Smooth muscle cell of the brain vasculature (primary cell): ENCODE data around the gene PPFIBP1.
"Not testable (repeated sequence)": the region's sequence is repeated elsewhere in the genome, so short reads cannot be mapped to it uniquely, and the experiment has no call there.

ENCODE experiments used
- DNase-seq: peaks from one replicate; pipeline ENCODE4 v3.0.0-alpha.2; 2012; ENCODE audit warnings: low read depth, low spot score

The PPFIBP1 gene

GRCh38 chr12:27709932-27710591 is 186.1 kb downstream of the PPFIBP1 start:
- no peak for DNase-seq

DNA sequence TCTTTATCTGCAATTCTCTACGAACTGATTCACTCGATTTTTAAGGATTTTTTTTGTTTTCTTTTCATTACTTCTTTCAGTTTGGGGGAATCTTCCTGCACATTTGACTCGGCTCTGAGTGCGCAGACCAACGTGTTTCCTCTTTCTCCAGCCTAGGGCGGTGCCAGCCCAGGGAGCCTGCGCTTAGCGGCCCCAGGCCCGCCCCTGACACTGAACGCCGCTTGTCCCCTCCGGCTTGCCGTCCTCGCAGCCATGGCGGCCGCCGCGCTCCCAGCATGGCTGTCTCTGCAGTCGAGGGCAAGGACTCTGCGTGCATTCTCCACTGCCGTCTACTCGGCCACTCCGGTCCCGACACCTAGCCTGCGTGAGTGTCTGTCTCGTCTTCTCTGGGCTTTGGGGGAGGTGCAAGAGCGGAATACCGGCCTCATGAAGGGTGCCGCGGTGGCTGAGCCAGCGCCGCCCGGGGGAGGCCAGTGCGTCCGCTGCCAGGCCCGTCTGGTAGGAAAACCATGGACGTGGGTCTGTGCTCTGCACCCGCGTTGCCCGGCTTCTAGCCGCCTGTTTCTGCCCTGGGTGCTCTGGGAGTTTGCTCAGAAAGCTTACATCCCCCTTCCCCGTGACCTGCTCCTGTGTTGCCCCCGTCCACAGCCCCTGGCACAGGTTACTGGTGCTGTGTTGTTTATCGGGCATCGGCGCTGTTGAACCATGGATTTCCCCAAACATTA is 186.7 kb downstream of the PPFIBP1 start, which contains the start of gene MRPS35:
Gene MRPS35 (plus strand): TSS at position 241 of the 725 bp plus-strand sequence. CDS start 12 bp downstream, at position 253.
- DNase-seq, result peak; percentile 82

DNA sequence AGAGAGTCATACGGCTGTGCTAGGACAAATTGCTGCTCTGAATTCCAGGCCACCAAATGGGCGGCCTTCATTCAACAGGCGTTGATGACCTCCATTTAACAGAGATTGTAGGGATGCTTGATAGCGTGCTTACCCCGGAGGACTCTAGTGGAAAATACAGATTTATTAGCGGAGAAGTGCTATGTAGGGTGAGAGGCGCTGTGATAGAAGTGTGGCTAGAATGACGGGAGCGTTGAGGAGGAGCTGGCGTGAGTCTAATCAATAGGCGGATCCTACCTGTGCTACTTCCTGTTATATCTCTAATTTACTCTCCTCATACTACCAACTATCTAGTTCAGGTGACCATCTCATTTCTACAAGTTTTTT is 187.3 kb downstream of the PPFIBP1 start:
- no peak for DNase-seq

DNA sequence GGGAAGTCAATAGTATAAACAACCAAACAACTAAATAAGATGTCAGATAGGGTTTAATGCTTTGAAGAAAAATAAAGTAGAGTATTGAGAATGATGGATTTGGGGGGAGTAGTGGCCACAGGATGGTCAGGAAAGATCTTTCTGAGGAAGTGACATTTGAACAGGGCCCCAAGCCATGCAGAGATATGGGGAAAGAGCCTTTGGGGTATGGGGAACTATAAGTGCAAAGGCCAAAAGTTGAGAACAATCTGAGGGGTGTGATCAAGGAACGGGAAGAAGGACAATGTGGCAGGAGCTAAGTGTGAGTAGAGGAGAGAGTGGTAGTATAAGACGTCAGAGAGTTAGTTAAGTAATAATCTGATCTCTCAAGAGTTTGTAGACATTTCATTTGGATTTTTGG is 188.0 kb downstream of the PPFIBP1 start:
- DNase-seq, result no peak

GRCh38 chr12:27723212-27723611 is 199.2 kb downstream of the PPFIBP1 start:
- no peak for DNase-seq

DNA sequence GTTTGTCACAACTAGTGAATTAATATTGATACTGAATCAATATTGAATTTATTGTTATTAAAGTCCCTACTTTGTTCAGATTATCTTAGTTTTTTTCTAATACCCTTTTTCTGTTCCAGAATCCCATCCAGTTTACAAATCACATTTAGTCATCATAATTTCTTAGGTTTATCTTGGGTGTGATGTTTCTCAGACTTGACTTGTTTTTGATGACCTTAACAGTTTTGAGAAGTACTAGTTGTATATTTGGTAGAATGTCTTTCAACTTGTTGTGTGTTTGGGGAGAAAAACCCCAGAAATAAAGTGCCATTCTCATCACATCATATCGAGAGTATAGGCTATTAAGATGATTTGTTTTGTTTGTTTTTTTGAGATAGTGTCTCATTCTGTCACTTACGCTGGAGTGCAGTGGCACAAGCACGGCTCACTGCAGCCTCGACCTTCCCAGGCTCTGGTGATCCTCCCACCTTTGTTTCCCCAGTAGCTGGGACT is 206.1 kb downstream of the PPFIBP1 start:
- DNase-seq, result no peak

- DNase-seq, result no peak
Observed at GRCh38 chr12:27732281-27732680, 208.3 kb downstream of the PPFIBP1 start.

DNA sequence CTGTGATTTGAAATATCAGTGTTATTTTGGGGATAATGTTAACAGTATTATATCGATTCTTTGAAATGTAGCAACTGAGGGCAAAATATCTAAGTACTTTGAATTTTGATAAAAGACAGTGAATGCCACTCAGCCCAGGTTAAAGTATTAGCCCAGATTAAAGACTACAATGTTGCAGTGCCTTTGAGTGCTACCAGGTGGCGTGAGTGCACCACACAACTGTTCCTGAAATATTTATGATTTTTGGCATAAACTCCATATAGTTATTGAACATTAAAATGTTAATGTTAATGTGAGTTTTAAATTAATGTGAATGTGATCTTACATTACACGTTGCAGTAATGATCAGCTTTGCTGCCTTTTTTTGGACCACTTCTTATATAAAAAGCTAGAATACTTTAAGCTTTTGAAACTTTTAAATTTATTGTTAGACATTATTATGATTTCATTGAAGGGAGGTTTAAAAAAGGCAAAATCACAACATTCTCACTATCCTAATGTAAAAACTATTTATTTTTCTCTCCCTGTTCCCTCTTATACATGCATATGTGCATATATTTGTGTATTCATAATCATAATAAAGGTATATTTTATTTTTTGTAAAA is 209.1 kb downstream of the PPFIBP1 start:
- DNase-seq, result no peak

DNA sequence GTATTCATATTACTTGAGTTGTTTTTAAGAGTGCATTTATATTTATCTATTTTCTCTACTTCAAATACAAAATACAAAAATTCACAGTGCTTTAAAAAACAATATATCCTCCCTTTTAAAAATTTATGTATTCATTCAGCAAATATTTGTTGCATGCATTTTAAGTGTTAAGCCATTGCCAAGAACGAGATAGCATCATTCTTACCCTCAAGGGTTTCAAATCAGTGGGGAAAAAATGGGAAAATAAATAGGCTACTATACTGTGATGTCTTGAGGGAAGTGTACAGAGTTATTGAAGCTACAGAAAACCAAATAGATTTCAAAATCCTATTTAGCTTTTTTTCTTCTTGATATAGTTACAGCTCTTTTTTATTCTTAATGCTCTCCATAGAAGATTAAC is 209.8 kb downstream of the PPFIBP1 start:
- DNase-seq, result no peak

GRCh38 chr12:27734321-27734720 is 210.3 kb downstream of the PPFIBP1 start:
- DNase-seq, result not testable (repeated sequence)

GRCh38 chr12:27743601-27744000 is 219.6 kb downstream of the PPFIBP1 start:
- DNase-seq, result no peak
